ENCODE data around the gene SKIL. TPM values are rescaled to one million over a fixed set of nuclear protein-coding genes. Genes with fewer than 3 reads are reported as not detected.

The SKIL gene
- total RNA-seq, 1 donor from 2014 or later: 86.7 TPM

DNA sequence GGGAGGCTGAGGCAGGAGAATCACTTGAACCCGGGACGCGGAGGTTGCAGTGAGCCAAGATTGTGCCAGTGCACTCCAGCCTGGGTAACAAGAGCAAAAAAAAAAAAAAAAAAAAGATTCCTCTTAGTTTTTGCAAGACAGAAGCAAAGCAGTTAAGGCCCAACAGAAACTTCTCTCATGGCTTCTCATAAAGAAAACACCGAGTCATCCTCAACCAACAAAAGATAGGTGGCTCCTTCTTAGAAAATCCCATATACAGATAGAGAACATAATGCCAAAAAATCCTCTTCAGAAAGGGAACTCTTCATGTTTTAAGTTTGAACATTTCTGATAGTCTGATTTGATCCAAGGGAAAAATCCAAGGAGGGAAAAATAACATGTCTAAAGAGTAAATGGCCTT lies 12.5 kb upstream of the SKIL start:
- Histone ChIP-seq H3K4me1 (no peaks in the 10 kb centered on the region), H3K36me3 (no peaks in the 10 kb centered on the region), H3K27ac (no peak overlapping the region), H3K9me3 (no peaks in the 10 kb centered on the region), H3K4me3 (no peak overlapping the region), H3K27me3 (ENCODE audit: low read depth) (no peaks in the 10 kb centered on the region)
- TF ChIP-seq, protein P1, sequence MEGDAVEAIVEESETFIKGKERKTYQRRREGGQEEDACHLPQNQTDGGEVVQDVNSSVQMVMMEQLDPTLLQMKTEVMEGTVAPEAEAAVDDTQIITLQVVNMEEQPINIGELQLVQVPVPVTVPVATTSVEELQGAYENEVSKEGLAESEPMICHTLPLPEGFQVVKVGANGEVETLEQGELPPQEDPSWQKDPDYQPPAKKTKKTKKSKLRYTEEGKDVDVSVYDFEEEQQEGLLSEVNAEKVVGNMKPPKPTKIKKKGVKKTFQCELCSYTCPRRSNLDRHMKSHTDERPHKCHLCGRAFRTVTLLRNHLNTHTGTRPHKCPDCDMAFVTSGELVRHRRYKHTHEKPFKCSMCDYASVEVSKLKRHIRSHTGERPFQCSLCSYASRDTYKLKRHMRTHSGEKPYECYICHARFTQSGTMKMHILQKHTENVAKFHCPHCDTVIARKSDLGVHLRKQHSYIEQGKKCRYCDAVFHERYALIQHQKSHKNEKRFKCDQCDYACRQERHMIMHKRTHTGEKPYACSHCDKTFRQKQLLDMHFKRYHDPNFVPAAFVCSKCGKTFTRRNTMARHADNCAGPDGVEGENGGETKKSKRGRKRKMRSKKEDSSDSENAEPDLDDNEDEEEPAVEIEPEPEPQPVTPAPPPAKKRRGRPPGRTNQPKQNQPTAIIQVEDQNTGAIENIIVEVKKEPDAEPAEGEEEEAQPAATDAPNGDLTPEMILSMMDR (IDR thresholded peaks at IDR 0.05): no peak
- intact Hi-C loops (cut with DNase I): no loop called here
- no peak for DNase-seq
- ATAC-seq: no peak

DNA sequence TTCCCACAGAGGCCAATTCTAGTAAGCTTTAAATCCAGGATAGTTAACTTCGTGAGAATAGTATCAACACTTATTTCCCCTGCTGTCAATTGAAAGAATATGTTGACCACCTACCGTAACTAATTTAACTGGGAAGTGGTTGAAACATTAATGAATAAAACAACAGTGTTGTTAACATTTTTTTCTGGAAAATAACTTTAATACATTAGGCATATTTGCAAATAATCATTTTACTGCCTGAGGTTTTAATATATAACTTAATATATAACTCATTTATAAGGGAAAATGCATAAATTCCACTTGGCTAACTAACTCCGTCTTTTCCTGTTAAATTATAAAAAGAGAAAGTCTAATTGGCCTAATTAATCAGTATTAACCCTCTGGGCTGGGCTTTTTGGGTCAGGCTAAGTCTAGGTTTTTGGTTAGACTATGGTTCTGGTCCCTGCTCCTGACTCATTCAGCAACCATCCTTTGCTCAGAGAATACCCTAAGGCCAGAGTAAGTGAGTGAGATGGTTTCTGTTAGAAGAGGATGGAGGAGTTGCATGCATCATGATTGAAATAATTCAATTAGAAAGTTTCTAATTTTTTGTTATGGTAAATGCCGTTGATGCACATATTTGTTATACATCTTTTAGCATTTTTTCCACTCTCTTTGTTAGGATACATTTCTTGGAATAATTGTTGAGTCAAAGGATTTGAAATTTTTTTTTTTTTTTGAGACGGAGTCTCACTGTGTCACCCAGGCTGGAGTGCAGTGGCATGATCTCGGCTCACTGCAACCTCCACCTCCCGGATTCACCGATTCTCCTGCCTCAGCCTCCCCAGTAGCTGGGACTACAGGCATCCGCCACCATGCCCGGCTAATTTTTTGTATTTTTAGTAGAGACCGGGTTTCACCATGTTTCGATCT lies 10.8 kb upstream of the SKIL start:
- H3K27ac ChIP-seq: no peak overlapping the region
- no peaks in the 10 kb centered on the region for H3K27me3 ChIP-seq (ENCODE audit: low read depth)
- H3K9me3 ChIP-seq: no peaks in the 10 kb centered on the region
- intact Hi-C loops (cut with DNase I): no loop called here
- TF ChIP-seq, protein P1 (IDR thresholded peaks at IDR 0.05): no peak
- no peaks in the 10 kb centered on the region for H3K4me1 ChIP-seq
- H3K4me3 ChIP-seq: no peak overlapping the region
- ATAC-seq: no peak
- DNase-seq: no peak
- no peaks in the 10 kb centered on the region for H3K36me3 ChIP-seq

DNA sequence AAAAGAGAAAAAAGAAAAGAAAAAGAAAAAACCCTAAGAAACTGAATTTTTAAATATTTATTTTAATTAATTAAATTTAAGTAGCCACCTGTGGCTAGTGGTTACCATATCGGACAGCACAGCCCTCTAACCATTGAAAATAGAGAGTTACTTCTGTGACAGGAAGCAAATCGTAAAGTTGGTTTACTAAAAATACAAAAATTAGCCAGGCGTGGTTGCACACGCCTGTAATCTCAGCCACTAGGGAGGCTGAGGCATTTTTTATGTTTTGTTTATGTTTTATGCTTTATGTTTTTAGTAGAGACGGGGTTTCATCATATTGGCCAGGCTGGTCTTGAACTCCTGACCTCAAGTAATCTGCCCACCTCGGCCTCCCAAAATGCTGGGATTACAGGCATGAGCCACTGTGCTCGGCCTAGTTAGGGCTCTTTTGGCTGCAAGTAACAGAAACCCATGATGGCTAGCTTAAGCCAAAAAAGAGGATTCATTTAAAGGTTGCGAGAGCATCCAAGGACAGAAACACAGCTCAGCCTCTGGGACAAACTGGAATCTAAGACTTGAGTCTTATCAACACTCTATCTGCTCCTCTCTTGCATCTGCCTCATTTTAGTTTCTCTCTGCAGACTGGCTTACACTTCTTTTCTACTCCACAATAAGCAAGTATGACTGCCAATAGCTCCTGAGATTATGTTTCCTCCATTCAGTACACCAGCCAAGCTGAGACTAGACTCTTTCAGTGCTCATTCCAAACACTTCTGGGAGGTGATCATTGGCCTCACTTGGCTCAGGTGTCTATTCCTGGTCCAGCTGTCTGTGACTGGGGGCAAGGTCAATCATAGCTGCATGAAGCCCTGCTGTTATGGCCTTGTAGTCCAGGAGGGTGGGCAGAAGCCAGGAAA lies 6.8 kb upstream of the SKIL start:
- intact Hi-C loops (cut with DNase I): no loop called here
- ATAC-seq: no peak

DNA sequence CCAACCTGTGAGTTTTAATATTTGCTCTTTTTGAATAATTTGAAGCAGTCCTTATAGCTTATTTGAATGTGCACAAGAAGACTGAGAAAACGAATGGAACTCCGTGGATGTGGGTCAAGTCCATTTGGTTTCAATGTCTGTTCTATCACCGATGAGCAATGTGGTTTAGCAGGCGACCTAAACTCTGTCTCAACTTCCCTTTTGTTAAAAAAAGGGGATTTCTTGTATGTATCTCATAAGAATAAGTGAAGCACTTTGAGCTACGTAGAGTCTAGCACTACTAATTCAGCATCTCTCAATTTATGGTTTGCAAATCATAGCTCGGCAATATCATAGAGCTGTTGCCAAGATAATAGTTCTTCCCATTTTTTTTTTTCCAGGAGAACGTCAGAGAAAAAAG lies 4.6 kb upstream of the SKIL start:
- H3K27me3 ChIP-seq (ENCODE audit: low read depth): no peaks in the 10 kb centered on the region
- H3K27ac ChIP-seq: no peak overlapping the region
- TF ChIP-seq, protein P1 (IDR thresholded peaks at IDR 0.05): no peak
- H3K4me3 ChIP-seq: no peak overlapping the region
- no peaks in the 10 kb centered on the region for H3K9me3 ChIP-seq
- intact Hi-C loops (cut with DNase I): no loop called here
- no peaks in the 10 kb centered on the region for H3K36me3 ChIP-seq
- H3K4me1 ChIP-seq: peaks cover 17% of the 10 kb centered on the region
- no peak for ATAC-seq
- DNase-seq: no peak

More for the DNA sequence above, 6.8 kb upstream of the SKIL start:
- no peak for DNase-seq
- Histone ChIP-seq H3K4me1 (peaks cover 16% of the 10 kb centered on the region), H3K27me3 (ENCODE audit: low read depth) (no peaks in the 10 kb centered on the region), H3K4me3 (no peak overlapping the region), H3K27ac (no peak overlapping the region), H3K9me3 (no peaks in the 10 kb centered on the region), H3K36me3 (no peaks in the 10 kb centered on the region)
- TF ChIP-seq, protein P1 (IDR thresholded peaks at IDR 0.05): no peak

DNA sequence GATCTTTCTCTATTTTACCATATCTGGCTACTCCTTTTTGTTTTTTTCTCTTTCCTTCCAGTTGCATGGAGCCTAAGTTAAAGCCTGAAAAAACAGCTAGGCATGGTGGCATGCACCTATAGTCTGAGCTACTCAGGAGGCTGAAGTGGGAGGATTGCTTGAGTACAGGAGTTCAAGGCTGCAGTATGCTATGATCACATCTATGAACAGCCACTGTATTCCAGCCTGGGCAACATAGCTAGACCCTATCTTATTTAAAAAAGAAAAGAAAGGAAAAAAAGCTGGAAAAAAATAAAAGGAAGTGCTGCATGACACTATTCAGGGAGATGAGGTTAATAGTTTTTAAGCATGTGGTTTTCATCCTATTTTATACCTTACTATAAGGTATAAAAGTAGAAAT lies 4.0 kb upstream of the SKIL start:
- TF ChIP-seq, protein P1 (IDR thresholded peaks at IDR 0.05): no peak
- peaks cover 19% of the 10 kb centered on the region for H3K4me1 ChIP-seq
- H3K27me3 ChIP-seq (ENCODE audit: low read depth): no peaks in the 10 kb centered on the region
- no peak overlapping the region for H3K4me3 ChIP-seq
- no peaks in the 10 kb centered on the region for H3K9me3 ChIP-seq
- intact Hi-C loops (cut with DNase I): no loop called here
- ATAC-seq: no peak
- no peaks in the 10 kb centered on the region for H3K36me3 ChIP-seq
- DNase-seq: no peak
- H3K27ac ChIP-seq: no peak overlapping the region

Measured in lower lobe of right lung (tissue), 2 donors.